SU-DHL-6 (cell line): ENCODE data around the gene EFTUD2.

ENCODE experiments used
- CTCF ChIP-seq: fragments of 200-600 bp; sonication (generic); IDR thresholded peaks from one replicate; pipeline ENCODE4 v1.5.1; 2017; ENCODE audit warnings: antibody characterized with exemption, mild to moderate bottlenecking, low read length, moderate library complexity; ENCODE audit not compliant: insufficient read depth, poor library complexity, severe bottlenecking
- EZH2phosphoT487 ChIP-seq: fragments of 200-600 bp; sonication (generic), shearing (Covaris generic); conservative IDR thresholded peaks from 2 replicates; pipeline ENCODE4 v1.6.1; 2018; ENCODE audit warnings: mild to moderate bottlenecking, antibody characterized with exemption, low read length, moderate library complexity, mixed read lengths

GRCh38 chr17:44920565-44920940, 21.3 kb upstream of the EFTUD2 start:
- TF ChIP-seq CTCF, result no peak
- no peak for TF ChIP-seq EZH2phosphoT487
